ENCODE data around the gene VIM. TPM values are rescaled to one million over a fixed set of nuclear protein-coding genes. Genes with fewer than 3 reads are reported as not detected.

The VIM gene
- total RNA-seq, 1 experiment from 2014 or later = 486 TPM

GRCh38 chr10:17256051-17256450 is 28.0 kb downstream of the VIM start:
- Mint-ChIP-seq H3K9me3 (ENCODE audit: low read depth, unreplicated experiment) (no peaks in the 10 kb centered on the region), H3K4me3 (ENCODE audit: low read depth, unreplicated experiment) (no peak overlapping the region), H3K4me1 (ENCODE audit: low read depth, unreplicated experiment) (peaks cover 9% of the 10 kb centered on the region), H3K27ac (ENCODE audit: unreplicated experiment) (no peak overlapping the region), H3K27me3 (ENCODE audit: unreplicated experiment) (peaks cover 23% of the 10 kb centered on the region), H3K36me3 (ENCODE audit: insufficient read depth, unreplicated experiment) (no peaks in the 10 kb centered on the region)
- CTCF ChIA-PET = no interaction called here
- TF ChIP-seq, protein P1, sequence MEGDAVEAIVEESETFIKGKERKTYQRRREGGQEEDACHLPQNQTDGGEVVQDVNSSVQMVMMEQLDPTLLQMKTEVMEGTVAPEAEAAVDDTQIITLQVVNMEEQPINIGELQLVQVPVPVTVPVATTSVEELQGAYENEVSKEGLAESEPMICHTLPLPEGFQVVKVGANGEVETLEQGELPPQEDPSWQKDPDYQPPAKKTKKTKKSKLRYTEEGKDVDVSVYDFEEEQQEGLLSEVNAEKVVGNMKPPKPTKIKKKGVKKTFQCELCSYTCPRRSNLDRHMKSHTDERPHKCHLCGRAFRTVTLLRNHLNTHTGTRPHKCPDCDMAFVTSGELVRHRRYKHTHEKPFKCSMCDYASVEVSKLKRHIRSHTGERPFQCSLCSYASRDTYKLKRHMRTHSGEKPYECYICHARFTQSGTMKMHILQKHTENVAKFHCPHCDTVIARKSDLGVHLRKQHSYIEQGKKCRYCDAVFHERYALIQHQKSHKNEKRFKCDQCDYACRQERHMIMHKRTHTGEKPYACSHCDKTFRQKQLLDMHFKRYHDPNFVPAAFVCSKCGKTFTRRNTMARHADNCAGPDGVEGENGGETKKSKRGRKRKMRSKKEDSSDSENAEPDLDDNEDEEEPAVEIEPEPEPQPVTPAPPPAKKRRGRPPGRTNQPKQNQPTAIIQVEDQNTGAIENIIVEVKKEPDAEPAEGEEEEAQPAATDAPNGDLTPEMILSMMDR (IDR thresholded peaks at IDR 0.05; ENCODE audit: unreplicated experiment) = no peak
- BruUV-seq (replicated peaks) = no TSS peak
- DNase-seq = no peak
- intact Hi-C loops (cut with micrococcal nuclease; ENCODE audit: unreplicated experiment) = loop anchor here (2.0 kb wide), 1 partner anchor 53 kb away; no protein-coding TSS in a partner anchor

GRCh38 chr10:17256627-17257026 is 28.6 kb downstream of the VIM start:
- intact Hi-C loops (cut with micrococcal nuclease; ENCODE audit: unreplicated experiment) = loop anchor here (1.0 to 2.0 kb wide), 3 partner anchors 54 to 428 kb away; no protein-coding TSS in a partner anchor
- TF ChIP-seq, protein P1 (IDR thresholded peaks at IDR 0.05; ENCODE audit: unreplicated experiment) = no peak
- Mint-ChIP-seq H3K36me3 (ENCODE audit: insufficient read depth, unreplicated experiment) (no peaks in the 10 kb centered on the region), H3K9me3 (ENCODE audit: low read depth, unreplicated experiment) (peaks cover under 1% of the 10 kb centered on the region), H3K4me1 (ENCODE audit: low read depth, unreplicated experiment) (peaks cover 9% of the 10 kb centered on the region), H3K27ac (ENCODE audit: unreplicated experiment) (no peak overlapping the region), H3K27me3 (ENCODE audit: unreplicated experiment) (peaks cover 23% of the 10 kb centered on the region), H3K4me3 (ENCODE audit: low read depth, unreplicated experiment) (no peak overlapping the region)
- CTCF ChIA-PET = no interaction called here
- no TSS peak for BruUV-seq (replicated peaks)
- no peak for DNase-seq

DNA sequence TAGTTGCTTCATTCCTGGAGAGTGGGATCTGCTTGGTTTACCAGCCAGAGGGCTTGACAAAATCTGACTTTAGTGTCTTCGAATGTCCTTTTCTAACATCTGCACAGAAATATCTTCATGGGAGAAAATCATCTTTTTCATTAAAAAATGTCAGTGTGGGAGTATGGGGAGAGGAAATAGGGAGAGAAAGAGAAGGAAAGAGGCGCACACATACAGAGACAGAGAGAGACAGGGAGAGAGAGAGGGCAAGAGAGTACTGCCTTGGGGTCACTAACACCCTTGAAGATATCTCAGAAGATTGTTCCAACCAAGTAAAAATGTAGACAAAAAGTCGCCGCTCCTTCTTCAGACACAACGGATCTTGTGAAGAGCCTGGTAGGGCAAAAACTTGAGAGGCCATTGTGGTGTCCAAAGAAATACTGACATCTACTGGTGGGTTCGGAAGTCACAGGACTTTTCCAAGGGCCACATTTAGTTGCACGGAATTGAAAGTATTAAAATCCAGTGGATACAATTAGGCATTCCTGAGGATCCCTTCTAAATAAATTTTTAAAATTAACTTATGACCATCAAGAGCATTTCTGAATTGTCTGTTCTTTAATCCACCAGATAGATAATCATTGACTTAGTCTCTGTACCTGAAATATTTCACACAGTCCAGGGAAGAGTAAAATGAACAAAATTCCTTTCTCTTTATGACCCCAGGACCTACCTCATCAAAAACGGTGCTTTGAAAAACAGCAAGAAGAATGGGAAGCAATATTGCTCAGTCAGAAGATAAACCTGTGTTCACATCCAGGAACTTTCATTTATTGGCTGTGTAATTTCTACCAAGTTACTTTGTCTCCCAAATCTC is 29.7 kb downstream of the VIM start:
- Mint-ChIP-seq H3K4me1 (ENCODE audit: low read depth, unreplicated experiment) (peaks cover 9% of the 10 kb centered on the region), H3K4me3 (ENCODE audit: low read depth, unreplicated experiment) (peak overlapping the region; percentile 43), H3K27me3 (ENCODE audit: unreplicated experiment) (peaks cover 23% of the 10 kb centered on the region), H3K27ac (ENCODE audit: unreplicated experiment) (peak overlapping the region; percentile 19), H3K9me3 (ENCODE audit: low read depth, unreplicated experiment) (peaks cover 4% of the 10 kb centered on the region), H3K36me3 (ENCODE audit: insufficient read depth, unreplicated experiment) (no peaks in the 10 kb centered on the region)
- CTCF ChIA-PET = no interaction called here
- peak; percentile 64 for DNase-seq
- no TSS peak for BruUV-seq (replicated peaks)
- intact Hi-C loops (cut with micrococcal nuclease; ENCODE audit: unreplicated experiment) = loop anchor here (1.0 to 2.0 kb wide), 3 partner anchors 55 to 429 kb away; no protein-coding TSS in a partner anchor
- TF ChIP-seq, protein P1 (IDR thresholded peaks at IDR 0.05; ENCODE audit: unreplicated experiment) = peak; percentile 76

GRCh38 chr10:17262502-17262901 is 34.5 kb downstream of the VIM start:
- no peak overlapping the region for H3K27ac Mint-ChIP-seq (ENCODE audit: unreplicated experiment)
- peaks cover 26% of the 10 kb centered on the region for H3K27me3 Mint-ChIP-seq (ENCODE audit: unreplicated experiment)
- peaks cover 4% of the 10 kb centered on the region for H3K4me1 Mint-ChIP-seq (ENCODE audit: low read depth, unreplicated experiment)
- CTCF ChIA-PET = no interaction called here
- intact Hi-C loops (cut with micrococcal nuclease; ENCODE audit: unreplicated experiment) = no loop called here
- no peak for DNase-seq
- peaks cover 14% of the 10 kb centered on the region for H3K9me3 Mint-ChIP-seq (ENCODE audit: low read depth, unreplicated experiment)
- BruUV-seq (replicated peaks) = no TSS peak
- no peak overlapping the region for H3K4me3 Mint-ChIP-seq (ENCODE audit: low read depth, unreplicated experiment)
- TF ChIP-seq, protein P1 (IDR thresholded peaks at IDR 0.05; ENCODE audit: unreplicated experiment) = no peak
- H3K36me3 Mint-ChIP-seq (ENCODE audit: insufficient read depth, unreplicated experiment) = no peaks in the 10 kb centered on the region
